HG02973 (cell line): ENCODE results near the gene NLGN1.
"Not testable (repeated sequence)": the region's sequence is repeated elsewhere in the genome, so short reads cannot be mapped to it uniquely, and the experiment has no call there.

Source experiments
- ATAC-seq: cut with Tn5 transposase; IDR thresholded peaks from one replicate; pipeline ENCODE4 v1.9.1; 2021; ENCODE audit warnings: moderate library complexity; ENCODE audit not compliant: unreplicated experiment

Gene NLGN1

DNA sequence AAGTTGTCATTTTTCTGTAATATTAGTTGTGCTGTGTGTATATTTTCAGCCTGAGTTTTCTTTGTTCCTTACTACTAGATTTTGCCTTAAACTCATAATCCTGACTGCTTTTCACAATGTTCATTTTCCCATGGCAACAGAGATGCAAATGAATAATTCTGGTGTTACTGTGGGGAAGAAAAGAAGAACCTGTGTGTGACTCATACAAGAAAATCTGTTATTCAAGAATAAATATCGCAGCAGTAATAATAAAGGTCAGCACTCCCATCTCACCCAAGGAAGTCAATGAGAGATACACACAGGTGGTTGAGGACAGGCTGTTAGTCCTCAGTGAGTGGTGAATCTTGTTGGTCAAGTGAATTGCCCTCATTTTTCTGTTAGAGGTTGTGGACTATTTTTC, 805.0 kb downstream of the NLGN1 start:
- ATAC-seq, result no peak

DNA sequence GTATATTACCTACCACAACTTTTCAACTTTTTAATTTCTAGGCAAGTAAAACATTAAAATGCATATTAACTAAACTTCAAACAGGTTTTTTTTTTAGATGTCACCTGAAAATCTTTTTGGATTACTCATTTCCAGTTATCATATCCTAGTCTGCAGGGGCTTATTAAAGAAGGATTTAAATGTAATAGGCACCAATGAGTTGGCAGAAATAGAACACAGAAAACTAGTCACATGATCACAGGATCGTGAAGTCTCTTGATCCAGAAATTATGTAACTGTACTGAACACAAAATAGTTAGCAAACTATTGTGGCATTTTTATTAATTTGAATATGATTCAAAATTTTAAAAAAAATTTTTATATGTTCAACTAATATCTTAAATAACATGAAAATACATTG, 807.2 kb downstream of the NLGN1 start:
- ATAC-seq, result no peak

DNA sequence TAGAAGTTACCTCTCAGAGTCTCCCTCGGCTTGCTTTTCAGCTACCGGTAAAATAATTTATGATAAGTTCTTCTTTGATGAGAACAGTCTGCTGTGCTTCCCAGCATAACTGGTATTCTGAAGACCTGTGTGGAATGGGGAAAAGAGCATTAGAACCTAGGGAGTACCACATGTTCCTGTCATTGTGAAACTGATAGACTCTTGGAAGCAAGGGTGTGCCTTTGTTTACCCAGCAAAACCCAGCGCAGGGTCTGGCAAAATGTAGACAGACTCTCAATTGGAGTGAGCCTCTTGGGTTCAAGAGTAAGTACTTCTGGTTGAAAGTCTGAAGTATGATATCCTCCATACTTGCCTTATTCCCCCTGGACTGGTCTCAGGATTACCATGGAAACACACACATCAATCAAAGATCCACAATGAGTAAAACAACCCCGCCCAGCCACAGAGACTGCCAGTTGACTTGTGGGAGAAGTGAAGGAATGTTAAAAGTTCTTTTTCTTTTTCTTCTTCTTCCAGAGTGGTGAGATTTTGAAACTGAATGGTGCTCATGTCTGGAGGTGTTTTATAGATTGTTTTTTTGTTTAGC, 809.2 kb downstream of the NLGN1 start:
- ATAC-seq, result no peak

DNA sequence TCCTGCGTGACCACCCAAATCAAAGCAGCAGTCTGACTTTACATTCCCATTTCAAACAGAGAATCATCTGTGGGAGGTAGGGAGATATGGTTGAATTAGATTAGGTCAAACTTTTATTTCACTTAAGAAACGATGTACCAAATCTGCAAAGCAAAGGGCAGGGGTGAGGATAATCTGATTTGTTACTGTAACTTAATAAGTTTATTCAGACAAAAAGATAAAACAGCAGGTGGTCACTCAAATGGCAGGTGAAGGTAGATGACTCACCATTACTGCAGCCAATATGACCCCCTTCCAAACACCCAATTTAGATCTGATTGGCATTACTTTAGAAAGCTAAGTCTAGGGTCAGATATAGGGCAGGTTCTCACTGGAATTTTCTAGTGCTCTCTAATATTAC, 810.6 kb downstream of the NLGN1 start:
- ATAC-seq, result no peak

DNA sequence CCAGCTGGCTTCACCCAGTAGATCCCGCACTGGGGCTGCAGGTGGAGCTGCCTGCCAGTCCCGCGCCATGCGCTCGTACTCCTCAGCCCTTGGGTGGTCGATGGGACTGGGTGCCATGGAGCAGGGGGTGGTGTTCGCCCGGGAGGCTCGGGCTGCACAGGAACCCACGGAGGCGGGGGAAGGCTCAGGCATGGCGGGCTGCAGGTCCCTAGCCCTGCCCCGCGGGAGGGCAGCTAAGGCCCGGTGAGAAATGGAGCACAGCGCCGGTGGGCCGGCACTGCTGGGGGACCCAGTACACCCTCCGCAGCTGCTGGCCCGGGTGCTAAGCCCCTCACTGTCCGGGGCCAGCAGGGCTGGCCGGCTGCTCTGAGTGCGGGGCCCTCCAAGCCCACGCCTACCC, 814.4 kb downstream of the NLGN1 start:
- ATAC-seq, result not testable (repeated sequence)

DNA sequence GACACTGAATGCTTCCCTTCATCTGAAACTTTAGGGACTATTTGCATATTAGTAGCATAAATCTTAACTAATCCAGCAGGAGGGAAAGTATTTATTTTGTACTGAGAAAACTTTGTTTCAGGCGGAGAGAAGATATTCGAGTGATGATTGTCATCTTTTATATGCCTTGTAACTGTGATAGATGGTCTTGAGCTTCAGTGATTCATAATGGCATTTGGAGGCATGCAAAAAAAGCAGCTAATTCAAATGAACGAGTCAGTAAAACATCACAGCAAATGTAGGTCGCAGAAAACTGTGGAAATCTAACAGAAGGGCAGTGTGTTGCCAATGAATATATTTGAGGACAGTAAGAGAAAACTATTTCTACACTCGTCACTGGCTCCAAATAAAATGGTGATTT, 817.9 kb downstream of the NLGN1 start:
- no peak for ATAC-seq

DNA sequence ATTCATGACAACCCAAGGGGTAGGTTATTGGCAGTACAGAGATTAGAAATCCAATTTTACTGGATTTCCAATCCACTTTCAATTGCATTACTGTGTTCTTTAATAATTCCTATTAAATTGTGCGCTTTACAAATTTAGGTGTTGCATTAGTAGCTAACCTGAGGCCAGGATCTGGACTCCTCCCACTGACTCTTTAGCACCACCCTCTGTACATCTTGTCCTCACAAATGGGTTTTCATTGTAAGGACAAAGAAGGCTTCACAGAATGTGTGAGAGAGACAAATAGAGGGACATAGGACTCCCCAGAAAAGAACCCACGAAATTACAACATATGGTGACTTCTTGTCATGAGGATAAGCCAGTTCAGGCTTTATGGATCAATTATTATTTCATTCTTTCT, 818.5 kb downstream of the NLGN1 start:
- no peak for ATAC-seq

DNA sequence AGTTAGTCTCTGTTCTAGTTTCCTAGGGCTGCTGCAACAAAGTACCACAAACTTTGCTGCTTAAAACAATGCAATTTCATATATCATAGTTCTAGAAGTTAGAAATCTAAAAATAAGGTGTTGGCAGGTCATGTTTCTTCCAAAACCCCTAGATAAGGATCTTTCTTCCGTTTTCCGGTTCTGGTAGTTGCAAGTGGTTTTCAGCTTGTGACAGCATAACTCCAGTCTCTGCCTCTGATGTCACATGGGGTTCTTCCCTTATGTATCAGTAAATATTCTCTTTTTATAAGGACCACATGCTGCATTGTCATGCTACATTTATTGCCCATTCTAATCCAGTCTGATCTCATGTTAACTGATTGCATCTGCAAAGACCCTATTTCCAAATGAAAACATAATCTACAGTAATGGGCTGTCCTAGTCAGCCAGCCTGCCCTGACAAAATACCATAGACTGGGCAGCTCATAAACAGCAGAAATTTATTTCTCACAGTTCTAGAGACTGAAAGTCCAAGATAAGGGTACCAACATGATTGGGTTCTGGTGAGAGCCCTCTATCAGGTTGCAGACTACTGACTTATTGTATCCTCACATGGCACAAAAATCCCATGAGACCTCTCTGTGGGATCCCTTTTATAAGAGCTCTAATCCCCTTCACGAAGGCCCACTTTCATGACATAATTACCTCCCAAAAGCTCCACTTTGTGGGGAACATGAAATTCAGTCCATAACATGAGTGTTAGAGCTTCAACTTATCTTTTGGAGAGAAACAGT, 819.6 kb downstream of the NLGN1 start:
- no peak for ATAC-seq

DNA sequence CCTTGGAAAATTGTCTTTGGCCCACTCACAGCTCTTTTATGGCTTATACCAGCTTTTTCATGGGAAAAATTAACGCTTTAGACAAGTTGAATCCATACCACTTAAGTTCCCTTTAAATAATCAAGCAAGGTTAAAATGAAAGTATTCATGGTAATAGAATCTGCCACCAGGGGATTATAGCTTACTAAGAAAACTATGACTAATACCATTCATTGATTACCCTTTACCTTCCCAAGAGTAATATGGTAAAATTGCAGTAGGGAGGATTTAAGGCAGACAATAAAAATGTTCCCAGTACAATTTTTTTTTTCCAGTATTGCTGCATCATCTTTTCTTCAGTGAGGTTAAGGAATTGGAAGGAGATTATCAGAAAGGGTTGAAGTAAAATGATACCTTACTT, 820.5 kb downstream of the NLGN1 start:
- ATAC-seq, result no peak

DNA sequence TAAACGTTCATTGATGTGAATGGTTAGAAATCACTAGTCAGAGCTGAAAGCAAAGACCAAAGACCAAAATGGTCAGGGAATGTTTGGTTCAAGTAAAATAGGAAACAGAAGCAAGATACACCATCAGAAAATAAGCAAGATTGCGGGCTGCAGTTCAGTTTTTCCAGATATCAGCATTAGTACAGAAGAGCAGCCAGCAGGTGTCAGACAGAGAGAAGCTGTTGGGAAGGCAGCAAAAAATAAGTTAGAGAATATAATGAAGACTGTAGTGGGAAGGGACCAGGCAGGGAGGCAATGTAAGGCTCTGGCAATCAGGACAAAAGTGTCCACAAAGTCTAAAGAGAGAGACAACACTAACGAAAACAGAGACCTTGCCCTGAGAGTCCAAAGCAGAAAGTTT, 822.2 kb downstream of the NLGN1 start:
- ATAC-seq, result no peak

DNA sequence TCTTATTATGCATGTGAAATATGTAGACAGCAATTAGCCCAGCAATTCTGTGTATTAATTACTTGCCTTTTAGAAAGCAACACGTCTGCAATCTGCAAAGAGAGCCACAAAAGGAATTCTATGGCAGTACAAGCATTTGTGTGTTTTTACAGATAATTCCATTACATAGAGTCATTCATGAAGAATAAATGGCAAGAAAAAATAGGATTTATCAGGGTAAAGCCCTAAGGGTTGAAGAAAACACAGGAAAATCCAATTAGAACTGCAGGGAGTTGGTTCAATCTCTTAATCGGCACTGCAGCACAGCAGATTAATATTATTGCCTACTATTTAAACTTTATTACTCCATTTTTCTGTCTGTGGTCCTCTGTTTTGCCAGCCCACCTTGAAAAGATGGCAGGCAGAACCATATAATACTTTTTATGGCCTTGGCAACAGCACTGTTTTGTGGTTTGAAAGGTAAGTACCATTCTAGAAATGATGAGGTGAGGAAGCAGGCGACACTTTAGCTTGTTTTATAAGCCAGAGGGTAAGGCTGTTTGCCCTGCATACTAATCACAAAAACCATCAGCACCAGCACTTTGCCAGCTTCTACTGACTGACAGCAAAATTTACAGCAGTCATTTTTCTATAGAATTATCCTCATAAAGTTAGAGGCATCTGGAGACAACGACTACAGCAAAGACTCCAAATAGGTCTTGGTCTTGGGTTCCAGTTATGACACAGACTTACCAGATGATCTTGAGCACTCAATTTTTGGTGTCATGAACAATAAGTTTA, 823.4 kb downstream of the NLGN1 start:
- no peak for ATAC-seq

DNA sequence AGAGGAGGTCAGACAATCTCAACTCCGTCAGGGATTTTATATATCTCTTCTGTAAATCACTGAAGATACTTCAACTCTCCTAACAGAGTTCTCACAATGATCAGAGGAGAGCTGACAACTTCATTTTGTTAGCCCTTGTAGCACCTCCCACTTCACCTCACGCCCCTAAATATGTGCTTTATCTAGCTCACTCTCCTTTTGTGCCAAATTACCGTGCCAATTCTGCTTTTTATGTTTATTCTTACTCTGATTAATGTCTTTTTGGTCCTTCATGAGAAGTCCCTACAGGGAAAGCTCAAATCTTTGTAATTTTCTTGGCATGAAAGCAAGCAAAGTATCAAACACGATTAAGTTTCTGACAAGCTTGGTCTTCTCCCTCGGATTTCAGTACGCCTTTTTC, 825.5 kb downstream of the NLGN1 start:
- ATAC-seq, result no peak

DNA sequence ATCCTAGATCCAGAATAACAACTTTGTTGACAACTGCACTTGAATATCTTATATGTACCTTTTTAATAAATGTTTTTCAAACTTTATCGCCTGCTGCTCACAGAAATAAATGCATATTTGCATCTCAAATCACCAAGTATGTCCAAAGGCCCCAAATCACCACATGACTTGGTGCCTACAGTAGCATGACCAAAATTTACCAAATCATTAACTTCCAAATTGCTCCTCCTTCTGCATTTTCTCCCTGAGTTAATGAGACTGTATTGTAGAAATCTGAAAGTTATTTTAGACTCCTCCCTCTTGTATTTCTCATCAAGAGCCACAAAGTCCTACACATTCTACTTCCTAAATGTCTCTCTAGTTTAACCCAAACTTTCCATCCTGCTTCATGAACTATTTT, 826.1 kb downstream of the NLGN1 start:
- ATAC-seq, result no peak

DNA sequence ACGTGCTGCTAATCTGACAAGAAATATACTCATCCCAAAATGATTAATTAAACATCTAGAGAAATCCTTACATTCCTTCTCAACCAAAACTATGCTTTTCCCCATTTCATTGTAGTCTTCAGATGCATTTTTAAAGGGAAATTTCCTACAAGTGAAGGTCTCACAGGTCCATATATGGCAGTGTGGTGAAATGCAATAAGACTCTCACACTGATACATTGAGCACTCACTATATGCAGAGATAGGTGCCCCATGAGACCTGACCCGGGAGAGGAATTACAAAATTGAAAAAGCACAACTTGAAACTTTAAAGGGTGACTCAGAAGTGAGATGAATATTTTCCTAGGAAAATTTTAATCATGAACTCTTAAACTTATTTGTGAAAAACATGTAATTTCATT, 832.4 kb downstream of the NLGN1 start:
- ATAC-seq, result no peak

DNA sequence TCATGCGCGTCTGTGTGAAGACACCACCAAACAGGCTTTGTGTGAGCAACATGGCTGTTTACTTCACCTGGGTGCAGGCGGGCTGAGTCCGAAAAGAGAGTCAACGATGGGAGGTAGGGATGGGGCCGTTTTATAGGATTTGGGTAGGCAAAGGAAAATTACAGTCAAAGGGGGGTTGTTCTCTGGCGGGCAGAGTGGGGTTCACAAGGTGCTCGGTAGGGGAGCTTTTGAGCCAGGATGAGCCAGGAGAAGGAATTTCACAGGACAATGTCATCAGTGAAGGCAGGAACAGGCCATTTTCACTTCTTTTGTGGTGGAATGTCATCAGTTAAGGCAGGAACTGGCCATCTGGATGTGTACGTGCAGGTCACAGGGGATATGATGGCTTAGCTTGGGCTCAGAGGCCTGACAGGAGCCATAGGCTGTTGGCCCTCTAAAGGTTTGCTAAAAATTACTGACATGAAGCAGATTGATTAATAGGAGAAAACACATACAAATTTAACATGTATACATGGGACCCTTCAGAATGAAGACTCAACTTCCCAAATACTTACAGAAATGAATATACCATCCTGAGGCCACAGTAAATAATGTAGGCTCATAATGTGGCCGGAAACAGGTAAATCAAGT, 834.6 kb downstream of the NLGN1 start:
- not testable (repeated sequence) for ATAC-seq

DNA sequence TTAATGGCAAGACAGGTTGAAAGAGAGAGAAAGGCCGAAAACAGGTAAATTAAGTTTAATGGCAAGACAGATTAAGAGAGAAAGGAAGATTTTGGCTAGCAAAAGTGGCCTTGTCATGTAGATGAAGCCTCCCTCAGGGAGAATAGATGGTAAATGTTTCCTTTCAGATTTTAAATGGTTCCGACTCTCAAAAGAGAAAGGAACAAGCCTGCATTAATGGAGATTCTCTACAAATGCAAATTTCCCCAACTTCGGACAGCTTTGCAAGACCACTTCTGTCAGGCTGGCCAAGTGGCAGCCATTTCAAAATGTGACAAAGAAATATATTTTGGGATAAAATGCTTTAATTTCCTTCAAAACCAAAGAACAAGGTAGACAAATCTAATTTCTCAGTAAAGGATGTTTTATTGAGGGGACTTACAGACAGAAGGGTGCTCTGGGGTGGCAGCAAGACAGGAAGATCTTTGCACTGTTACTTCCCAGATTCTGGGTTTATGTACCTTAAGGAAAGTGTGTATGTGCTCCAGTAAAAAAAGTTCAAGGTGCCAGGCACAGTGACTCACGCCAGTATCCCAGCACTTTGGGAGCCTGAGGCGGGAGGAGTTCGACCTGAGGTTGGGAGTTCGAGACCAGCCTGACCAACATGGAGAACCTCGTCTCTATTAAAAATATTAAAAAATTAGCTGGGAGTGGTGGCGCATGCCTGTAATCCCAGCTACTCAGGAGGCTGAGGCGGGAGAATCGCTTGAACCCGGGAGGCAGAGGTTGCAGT, 835.3 kb downstream of the NLGN1 start:
- no peak for ATAC-seq

DNA sequence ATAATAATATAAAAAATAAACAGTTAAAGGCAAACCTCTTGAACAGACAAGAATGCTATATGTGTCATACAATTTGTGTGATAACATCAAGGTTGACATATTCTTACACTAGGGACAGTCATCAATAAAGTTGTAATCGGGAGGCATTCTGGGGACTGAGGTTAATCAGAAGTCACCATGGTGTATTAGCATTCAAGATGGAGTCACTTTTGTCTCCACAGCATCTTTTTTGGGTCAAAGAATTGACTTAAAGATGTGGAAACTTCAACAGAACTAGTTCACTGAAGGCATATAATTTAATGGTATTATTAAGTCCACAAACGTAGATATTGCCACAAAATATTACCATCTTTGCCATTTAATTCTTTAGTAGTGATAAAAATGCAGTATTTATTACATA, 836.0 kb downstream of the NLGN1 start:
- ATAC-seq, result no peak

DNA sequence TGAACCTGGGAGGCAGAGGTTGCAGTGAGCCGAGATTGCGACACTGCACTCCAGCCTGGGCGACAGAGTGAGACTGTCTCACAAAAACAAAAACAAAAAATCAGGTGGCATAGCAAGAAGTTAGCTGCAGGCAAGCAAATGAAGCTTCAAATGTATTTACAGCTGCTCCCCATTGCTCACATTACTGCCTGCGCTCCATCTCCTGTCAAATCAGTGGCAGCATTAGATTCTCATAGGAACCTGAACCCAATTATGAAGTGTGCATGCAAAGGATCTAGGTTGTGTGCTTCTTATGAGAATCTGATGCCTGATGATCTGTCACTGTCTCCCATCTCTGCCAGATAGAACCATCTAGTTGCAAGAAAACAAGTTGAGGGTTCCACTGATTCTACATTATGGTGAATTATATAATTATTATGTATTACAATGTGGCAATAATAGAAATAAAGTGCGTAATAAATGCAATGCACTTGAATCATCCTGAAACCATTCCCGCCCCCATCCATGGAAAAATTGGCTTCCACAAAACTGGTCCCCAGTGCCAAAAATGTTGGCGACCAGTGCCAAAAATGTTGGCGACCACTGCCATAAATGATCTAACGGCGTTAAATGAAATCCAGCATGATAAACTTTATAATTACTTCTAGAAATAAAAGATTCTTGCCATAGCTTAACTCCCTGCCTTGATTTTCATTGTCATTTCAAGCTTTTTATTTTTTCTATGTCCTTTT, 844.9 kb downstream of the NLGN1 start:
- no peak for ATAC-seq

DNA sequence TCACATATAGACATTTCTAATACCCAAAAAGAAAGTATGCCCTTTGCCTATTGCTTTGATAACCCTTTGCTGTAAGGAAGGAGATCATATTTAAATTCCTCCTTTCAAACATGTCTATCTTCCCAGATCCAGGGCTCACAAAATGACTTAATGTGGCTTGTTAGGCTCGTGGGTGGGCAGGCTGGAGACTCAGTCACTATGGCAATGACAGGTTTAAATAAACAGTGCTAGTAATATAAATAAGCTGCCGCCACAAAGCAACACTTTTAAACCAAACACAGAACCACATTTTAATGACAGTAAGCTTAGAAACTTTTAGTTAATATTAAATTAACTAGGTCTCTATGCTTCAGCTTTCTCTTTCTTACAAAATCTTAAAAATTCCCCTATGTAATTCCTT, 845.6 kb downstream of the NLGN1 start:
- ATAC-seq, result no peak

DNA sequence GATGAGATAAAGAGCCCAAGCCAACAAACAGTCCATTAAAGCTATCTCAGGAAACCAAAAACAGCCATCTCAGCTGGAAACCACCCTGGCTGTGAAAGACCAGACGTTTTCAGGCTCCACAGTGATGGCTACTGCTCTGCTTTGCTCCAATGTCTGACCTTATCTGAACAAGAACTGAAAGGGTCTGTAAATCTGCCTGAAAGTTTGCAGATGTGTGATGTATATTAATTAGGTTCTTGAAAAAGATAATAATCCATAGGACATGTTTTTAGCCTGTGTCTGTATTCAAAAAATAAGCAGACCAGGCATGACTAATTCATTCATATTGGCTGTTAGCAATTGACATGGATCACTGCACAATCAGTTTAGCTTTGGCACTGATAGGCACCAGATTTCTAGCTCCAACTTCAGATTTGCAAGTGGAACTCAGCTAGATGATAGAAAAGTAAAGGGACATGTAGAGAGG, 850.2 kb downstream of the NLGN1 start:
- ATAC-seq, result no peak
